Epithelial cell of proximal tubule (primary cell): Measurements from ENCODE around the gene SEMA6D. TPM values are rescaled to one million over a fixed set of nuclear protein-coding genes. Genes with fewer than 3 reads are reported as not detected.

Experiments
- DNase-seq: peaks from one replicate; pipeline ENCODE4 v3.0.0-alpha.2; 2011; ENCODE audit warnings: low read depth
- H3K4me3 ChIP-seq: 2 replicates; pipeline ENCODE4 v1.5.1; 2011; ENCODE audit warnings: low read depth, mild to moderate bottlenecking, low read length
- CTCF ChIP-seq: conservative IDR thresholded peaks from 2 replicates; pipeline ENCODE4 v1.5.1; 2012; ENCODE audit warnings: low read depth, mild to moderate bottlenecking, low read length
- total RNA-seq: library from RNA; depleted of rRNA; stranded (reverse); fragments of >200 nt; gene quantifications from 2 replicates; pipeline ENCODE4 v1.2.3, GENCODE V29; 2015

SEMA6D gene
- total RNA-seq, 1 donor from 2014 or later: 2.6 TPM

- DNase-seq: no peak
- no peak overlapping the region for H3K4me3 ChIP-seq
- no peak for TF ChIP-seq CTCF
Observed at GRCh38 chr15:47778263-47778770, 61.0 kb downstream of the SEMA6D start.

- no peak for DNase-seq
- H3K4me3 ChIP-seq: no peak overlapping the region
- TF ChIP-seq CTCF: no peak
Observed at GRCh38 chr15:47780971-47781370, 63.7 kb downstream of the SEMA6D start.

DNA sequence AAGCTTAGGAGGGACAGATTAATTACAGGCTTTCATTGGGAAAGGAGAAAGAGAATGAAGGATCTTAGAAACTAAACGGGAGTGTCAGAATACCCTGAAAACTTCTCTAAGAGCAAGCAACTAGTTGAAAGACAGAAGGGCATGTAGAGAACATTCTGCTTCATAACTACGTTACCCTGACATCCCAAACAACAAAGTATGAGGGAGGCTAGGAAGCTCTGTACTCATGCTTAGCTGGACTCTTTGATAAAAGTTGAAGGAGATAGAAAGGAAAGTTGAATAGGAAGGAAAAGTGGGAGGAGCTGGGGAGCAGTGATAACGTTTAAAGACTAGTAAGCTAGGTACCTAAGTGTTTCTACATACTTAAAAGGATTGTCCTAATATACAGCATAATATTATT, 64.2 kb downstream of the SEMA6D start:
- no peak for TF ChIP-seq CTCF
- H3K4me3 ChIP-seq: no peak overlapping the region
- no peak for DNase-seq

GRCh38 chr15:47784820-47785219, 67.5 kb downstream of the SEMA6D start:
- no peak overlapping the region for H3K4me3 ChIP-seq
- TF ChIP-seq CTCF: no peak

GRCh38 chr15:47786371-47786770, 69.1 kb downstream of the SEMA6D start:
- TF ChIP-seq CTCF: no peak
- H3K4me3 ChIP-seq: no peak overlapping the region
- no peak for DNase-seq

More at GRCh38 chr15:47784820-47785219, 67.5 kb downstream of the SEMA6D start:
- DNase-seq: no peak

DNA sequence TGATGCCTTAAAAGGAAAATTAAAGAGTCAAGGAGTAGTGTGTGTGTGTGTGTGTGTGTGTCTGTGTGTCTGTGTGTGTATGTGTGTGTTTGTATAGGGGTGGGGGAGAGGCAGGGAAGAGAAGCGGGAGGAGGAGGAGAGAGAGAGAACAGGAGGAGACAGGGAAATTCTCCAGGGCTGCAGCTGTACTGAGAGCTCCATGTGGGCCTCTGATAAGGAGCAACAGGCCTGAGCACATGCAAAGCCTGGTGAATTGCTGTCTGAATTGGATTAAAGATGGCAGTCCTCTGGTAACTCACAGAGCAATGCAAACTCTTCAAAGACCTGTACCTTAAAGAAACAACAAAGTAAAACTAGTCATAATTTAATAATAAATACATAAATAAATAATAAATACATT, 70.6 kb downstream of the SEMA6D start:
- TF ChIP-seq CTCF: no peak
- no peak for DNase-seq

DNA sequence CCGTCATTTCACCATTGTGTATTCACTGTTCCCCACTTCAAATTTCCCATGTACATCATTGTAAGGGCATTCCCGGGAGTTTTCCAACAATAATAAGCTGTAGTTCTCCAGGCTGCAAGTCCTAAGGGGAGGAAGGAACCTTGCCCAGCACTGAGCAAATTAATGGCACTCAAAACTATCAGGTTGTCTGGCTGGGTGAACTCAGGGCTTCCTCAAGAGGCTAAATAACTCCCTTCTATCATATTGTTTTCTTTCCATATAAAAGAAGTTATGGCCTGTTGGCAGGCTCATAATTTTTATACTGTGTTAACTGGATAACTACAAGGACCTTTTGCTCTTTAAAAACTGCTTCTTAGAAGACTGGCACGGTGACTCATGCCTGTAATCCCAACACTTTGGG, 71.4 kb downstream of the SEMA6D start:
- DNase-seq: no peak
- no peak overlapping the region for H3K4me3 ChIP-seq
- no peak for TF ChIP-seq CTCF

More for the DNA sequence above, 70.6 kb downstream of the SEMA6D start:
- no peak overlapping the region for H3K4me3 ChIP-seq
